Fibroblast of villous mesenchyme (primary cell): ENCODE data around the gene CPNE7. TPM values are rescaled to one million over a fixed set of nuclear protein-coding genes. Genes with fewer than 3 reads are reported as not detected.

Experiments
- small RNA-seq: library from RNA; depleted of rRNA; stranded (forward); fragments of <200 nt; gene quantifications from one replicate; pipeline ENCODE3, GENCODE V24; 2012
- total RNA-seq: library from RNA; depleted of rRNA; stranded (reverse); fragments of >200 nt; gene quantifications from 2 replicates; pipeline ENCODE4 v1.2.3, GENCODE V29; 2012

CPNE7 gene
- total RNA-seq, 1 donor, result 9.5 TPM

Small RNA genes within 50 kb of the gene (small RNA-seq; reads per million reads assigned to genes)
- gene SNORD68, result not detected

Other genes starting within 250 kb of the CPNE7 start
- gene ANKRD11, start 85.2 kb upstream of the CPNE7 start, total RNA-seq, result 69.5 and 82.5 TPM in 2 replicates
- 91.8 and 108 TPM in 2 replicates for gene SPG7, start 67.4 kb upstream of the CPNE7 start, total RNA-seq
- gene RPL13, start 15.1 kb upstream of the CPNE7 start, total RNA-seq, result 1,832 and 2,350 TPM in 2 replicates
- not detected in 2 replicates for gene DPEP1, start 37.9 kb downstream of the CPNE7 start, total RNA-seq
- 102 and 114 TPM in 2 replicates for gene CHMP1A, start 82.0 kb downstream of the CPNE7 start, total RNA-seq
- 3.5 and 3.9 TPM in 2 replicates for gene SPATA33, start 82.1 kb downstream of the CPNE7 start, total RNA-seq
- 35.8 and 51.0 TPM in 2 replicates for gene CDK10, start 110.9 kb downstream of the CPNE7 start, total RNA-seq
- 9.5 and 12.6 TPM in 2 replicates for gene SPATA2L, start 125.9 kb downstream of the CPNE7 start, total RNA-seq
- 9.9 and 11.0 TPM in 2 replicates for gene VPS9D1, start 145.1 kb downstream of the CPNE7 start, total RNA-seq
- gene ZNF276, start 145.8 kb downstream of the CPNE7 start, total RNA-seq, result 11.0 and 15.1 TPM in 2 replicates
- gene FANCA, start 240.9 kb downstream of the CPNE7 start, total RNA-seq, result 21.9 and 22.0 TPM in 2 replicates